Stimulated activated CD8-positive, alpha-beta memory T cell treated with anti-CD3 and anti-CD28 coated beads, Interleukin-7, amount 100 ng/mL, for 1 hour (primary cell): Measurements from ENCODE around the gene ASB7.
"Not testable (repeated sequence)": the region's sequence is repeated elsewhere in the genome, so short reads cannot be mapped to it uniquely, and the experiment has no call there.

Experiments used
- DNase-seq, 2 donors: peaks; one replicate each; pipeline ENCODE4 v3.0.0-alpha.2; 2020; ENCODE audit warnings: low read depth in 2 of 2

The ASB7 gene

GRCh38 chr15:100651253-100651652, 48.9 kb downstream of the ASB7 start:
- DNase-seq = no peak

GRCh38 chr15:100652116-100652515, 49.7 kb downstream of the ASB7 start:
- no peak for DNase-seq

- DNase-seq = no peak
These were observed 51.2 kb downstream of the ASB7 start for GRCh38 chr15:100653608-100654007.

GRCh38 chr15:100658895-100659294, 56.5 kb downstream of the ASB7 start:
- DNase-seq = no peak

- DNase-seq = no peak
These were observed 58.8 kb downstream of the ASB7 start for GRCh38 chr15:100661156-100661555.

GRCh38 chr15:100663086-100663914, 60.9 kb downstream of the ASB7 start:
- no peak for DNase-seq

GRCh38 chr15:100663915-100664281, 61.5 kb downstream of the ASB7 start:
- no peak for DNase-seq

- no peak for DNase-seq
These were observed 63.2 kb downstream of the ASB7 start for GRCh38 chr15:100665570-100665969.

- no peak for DNase-seq
These were observed 65.3 kb downstream of the ASB7 start for GRCh38 chr15:100667405-100668347.

GRCh38 chr15:100668348-100668745, 66.0 kb downstream of the ASB7 start:
- no peak for DNase-seq

- no peak for DNase-seq
These were observed 66.9 kb downstream of the ASB7 start for GRCh38 chr15:100669260-100669659.

- no peak for DNase-seq
These were observed 68.2 kb downstream of the ASB7 start for GRCh38 chr15:100670505-100671021.

GRCh38 chr15:100671124-100671680, 68.8 kb downstream of the ASB7 start:
- DNase-seq = no peak

GRCh38 chr15:100671858-100672543, 69.6 kb downstream of the ASB7 start:
- no peak for DNase-seq

- DNase-seq = no peak
These were observed 70.6 kb downstream of the ASB7 start for GRCh38 chr15:100672959-100673358.

GRCh38 chr15:100679151-100679550, 76.8 kb downstream of the ASB7 start:
- DNase-seq = not testable (repeated sequence)

GRCh38 chr15:100680726-100681125, 78.3 kb downstream of the ASB7 start:
- DNase-seq = no peak

- DNase-seq = no peak
These were observed 79.0 kb downstream of the ASB7 start for GRCh38 chr15:100681335-100681746.

- no peak for DNase-seq
These were observed 80.1 kb downstream of the ASB7 start for GRCh38 chr15:100682468-100682867.

GRCh38 chr15:100683434-100683833, 81.0 kb downstream of the ASB7 start:
- DNase-seq = no peak

- no peak for DNase-seq
These were observed 82.2 kb downstream of the ASB7 start for GRCh38 chr15:100684591-100684990.
